GM18907 (cell line): ENCODE results near the gene RAB11FIP3.

Source experiments
- ATAC-seq: cut with Tn5 transposase; IDR thresholded peaks from one replicate; pipeline ENCODE4 v1.9.1; 2021; ENCODE audit warnings: mild to moderate bottlenecking, moderate library complexity; ENCODE audit not compliant: unreplicated experiment

RAB11FIP3 gene

DNA sequence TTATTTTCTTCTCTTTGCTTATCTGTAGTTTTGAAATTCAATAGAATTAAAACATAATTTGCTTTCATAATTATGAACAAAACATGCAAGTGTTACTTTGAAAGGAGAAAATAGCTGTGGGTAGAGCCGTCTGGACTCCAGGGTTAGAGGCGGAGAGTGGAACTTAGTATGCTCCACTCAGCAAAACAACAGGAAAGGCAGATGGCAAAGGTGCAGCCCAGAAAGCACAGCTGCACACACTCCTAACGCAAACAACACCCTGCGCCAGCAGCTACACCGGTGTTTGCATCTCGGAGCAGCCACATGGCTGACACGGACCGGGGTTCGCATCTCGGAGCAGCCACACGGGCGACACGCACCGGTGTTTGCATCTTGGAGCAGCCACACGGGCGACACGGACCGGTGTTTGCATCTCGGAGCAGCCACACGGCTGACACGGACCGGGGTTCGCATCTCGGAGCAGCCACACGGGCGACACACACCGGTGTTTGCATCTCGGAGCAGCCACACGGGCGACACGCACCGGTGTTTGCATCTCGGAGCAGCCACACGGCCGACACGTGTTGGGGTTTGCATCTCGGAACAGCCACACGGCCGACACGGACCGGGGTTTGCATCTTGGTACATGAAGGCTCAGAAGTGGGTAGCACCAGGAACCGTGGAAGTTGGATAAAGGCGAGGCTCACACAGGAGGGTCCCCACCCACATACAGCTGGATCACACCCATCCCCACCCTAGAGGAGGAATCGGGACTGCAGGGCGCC lies 89.9 kb downstream of the RAB11FIP3 start:
- ATAC-seq: no peak

GRCh38 chr16:515939-516226 lies 90.4 kb downstream of the RAB11FIP3 start:
- no peak for ATAC-seq

GRCh38 chr16:516301-516700 lies 90.9 kb downstream of the RAB11FIP3 start:
- no peak for ATAC-seq

- no peak for ATAC-seq
These were observed 93.4 kb downstream of the RAB11FIP3 start for GRCh38 chr16:518858-519257.

- no peak for ATAC-seq
These were observed 94.0 kb downstream of the RAB11FIP3 start for GRCh38 chr16:519425-519824.

GRCh38 chr16:519841-520687 lies 94.6 kb downstream of the RAB11FIP3 start:
- no peak for ATAC-seq

- no peak for ATAC-seq
These were observed 95.4 kb downstream of the RAB11FIP3 start for GRCh38 chr16:520847-521246.

- no peak for ATAC-seq
These were observed 96.1 kb downstream of the RAB11FIP3 start for GRCh38 chr16:521381-522210.

DNA sequence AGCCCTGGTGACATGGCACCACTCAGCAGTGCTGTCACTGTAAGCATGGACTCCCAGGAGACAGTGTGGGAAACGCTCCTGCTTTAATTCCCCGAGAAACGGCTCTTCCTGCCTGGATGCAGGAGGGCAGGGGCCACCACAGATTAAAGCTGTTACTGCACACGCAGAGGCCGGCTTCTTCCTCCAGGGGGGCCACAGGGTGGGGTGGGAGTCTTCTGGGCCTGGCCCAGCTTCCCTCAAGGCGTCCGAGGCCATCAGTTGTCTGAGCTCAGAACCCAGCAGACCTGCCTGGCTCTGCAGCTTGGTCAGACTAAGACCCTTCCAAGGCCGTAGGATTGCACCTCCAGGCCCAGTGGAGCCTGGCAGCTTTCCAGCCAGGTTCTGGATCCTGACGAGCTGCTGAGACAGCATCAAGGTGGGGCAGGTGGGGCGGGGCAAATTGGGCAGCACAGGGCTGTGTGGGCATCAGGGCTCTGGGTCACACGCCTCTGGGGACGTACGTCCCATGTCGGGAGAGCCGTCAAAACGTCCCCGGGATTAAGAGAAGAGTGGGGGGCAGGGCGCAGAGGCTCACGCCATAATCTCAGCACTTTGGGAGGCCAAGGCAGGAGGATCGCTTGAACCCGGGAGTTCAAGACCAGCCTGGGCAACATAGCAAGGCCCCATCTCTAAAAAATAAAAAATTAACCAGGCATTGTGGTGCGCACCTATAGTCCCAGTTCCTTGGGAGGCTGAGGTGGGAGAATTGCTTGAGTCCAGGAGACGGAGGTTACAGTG lies 97.1 kb downstream of the RAB11FIP3 start:
- ATAC-seq: no peak

- no peak for ATAC-seq
These were observed 97.8 kb downstream of the RAB11FIP3 start for GRCh38 chr16:523097-523741.

GRCh38 chr16:524274-525040 lies 99.0 kb downstream of the RAB11FIP3 start:
- ATAC-seq: no peak

GRCh38 chr16:525123-525519 lies 99.7 kb downstream of the RAB11FIP3 start:
- ATAC-seq: no peak

DNA sequence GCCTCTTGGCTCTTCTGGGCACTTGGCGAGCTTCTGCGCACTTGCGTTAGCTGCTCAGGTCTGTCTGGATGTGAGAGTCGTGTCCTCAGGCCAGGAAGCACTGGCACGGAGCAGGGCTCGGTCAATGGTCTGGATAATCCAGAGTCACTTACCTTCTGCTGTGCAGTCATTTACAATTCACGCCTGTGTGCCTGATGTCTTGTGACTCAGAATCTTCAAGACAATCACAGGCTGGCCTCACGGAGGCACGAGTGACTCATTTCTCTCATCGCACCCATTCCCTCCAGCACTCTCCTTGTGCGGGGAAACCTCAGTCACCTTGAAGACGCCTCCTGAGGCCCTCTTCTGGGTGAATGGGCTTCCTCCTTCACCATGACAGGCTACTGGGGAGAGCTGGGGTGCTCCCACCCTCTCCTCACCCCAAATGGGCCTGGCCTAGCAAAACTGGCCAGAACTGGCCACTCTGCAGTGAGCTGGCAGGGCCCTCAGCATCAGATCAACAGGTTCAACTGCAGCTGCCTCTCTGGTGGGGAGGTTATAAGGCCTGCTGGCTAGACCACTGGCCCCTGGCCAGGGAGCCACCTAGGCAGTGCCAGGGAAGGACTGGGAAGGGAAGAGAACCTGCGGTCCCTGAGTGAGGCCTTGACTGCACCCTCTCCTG lies 100.2 kb downstream of the RAB11FIP3 start:
- no peak for ATAC-seq

GRCh38 chr16:526181-527014 lies 100.9 kb downstream of the RAB11FIP3 start:
- ATAC-seq: no peak

- peak; percentile 67 for ATAC-seq
These were observed 101.8 kb downstream of the RAB11FIP3 start, which contains the start of gene CAPN15 for GRCh38 chr16:527015-527903. CAPN15 (plus strand) TSS chr16:527712; CDS start chr16:546839, 19,127 bp downstream.

GRCh38 chr16:528111-529011 lies 102.9 kb downstream of the RAB11FIP3 start:
- ATAC-seq: no peak
